Measurements from ENCODE around the gene EEF1A2.

The EEF1A2 gene

DNA sequence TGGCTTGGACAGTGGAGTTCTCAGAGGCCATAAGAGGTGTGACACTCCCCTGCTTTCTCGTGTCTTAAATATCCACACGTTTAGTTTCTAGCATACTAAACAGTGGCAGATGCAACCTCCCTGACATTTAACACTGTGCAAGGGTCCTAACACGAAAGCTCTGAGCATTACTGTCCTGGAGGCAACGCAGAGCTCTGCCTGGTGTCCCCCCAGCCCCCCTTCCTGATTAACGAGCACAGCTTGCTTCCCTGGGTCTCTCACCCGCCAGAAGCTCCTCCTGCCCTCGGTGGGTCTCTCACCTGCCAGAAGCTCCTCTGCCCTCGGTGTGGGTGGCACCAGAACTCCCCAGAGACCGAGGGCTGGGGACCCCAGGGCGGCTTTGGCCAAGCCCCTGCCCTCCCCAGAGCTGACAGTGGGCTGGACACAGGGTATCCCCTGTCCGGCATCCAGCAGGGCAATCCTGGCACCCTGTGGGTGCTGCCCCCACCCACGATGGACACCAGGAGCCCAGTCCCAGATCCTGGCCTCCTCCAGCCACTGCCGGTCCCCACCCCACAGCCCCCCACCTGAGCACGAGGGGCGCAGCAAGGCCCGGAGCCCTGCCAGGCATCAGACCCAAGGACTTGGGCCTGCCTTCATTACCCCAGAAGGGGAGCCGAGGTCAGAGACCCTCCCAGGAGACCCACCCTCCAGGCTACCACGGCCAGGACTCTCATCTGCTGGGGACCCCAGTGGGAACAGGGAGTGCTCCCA lies 14.1 kb downstream of the EEF1A2 start:
- TF ChIP-seq FOXP2 (optimal IDR thresholded peaks at IDR 0.05; ENCODE audit: borderline replicate concordance, extremely low read depth, extremely low read length, insufficient read depth) (no peak), TAF1 (IDR thresholded peaks at IDR 0.05; ENCODE audit: borderline replicate concordance, insufficient read depth, low read length) (no peak), SIN3A (IDR thresholded peaks at IDR 0.05; ENCODE audit: borderline replicate concordance, insufficient read depth, low read length) (no peak), POLR2AphosphoS5 (IDR thresholded peaks at IDR 0.05; ENCODE audit: low read depth, low read length) (no peak)
- TF ChIP-seq, protein P1, sequence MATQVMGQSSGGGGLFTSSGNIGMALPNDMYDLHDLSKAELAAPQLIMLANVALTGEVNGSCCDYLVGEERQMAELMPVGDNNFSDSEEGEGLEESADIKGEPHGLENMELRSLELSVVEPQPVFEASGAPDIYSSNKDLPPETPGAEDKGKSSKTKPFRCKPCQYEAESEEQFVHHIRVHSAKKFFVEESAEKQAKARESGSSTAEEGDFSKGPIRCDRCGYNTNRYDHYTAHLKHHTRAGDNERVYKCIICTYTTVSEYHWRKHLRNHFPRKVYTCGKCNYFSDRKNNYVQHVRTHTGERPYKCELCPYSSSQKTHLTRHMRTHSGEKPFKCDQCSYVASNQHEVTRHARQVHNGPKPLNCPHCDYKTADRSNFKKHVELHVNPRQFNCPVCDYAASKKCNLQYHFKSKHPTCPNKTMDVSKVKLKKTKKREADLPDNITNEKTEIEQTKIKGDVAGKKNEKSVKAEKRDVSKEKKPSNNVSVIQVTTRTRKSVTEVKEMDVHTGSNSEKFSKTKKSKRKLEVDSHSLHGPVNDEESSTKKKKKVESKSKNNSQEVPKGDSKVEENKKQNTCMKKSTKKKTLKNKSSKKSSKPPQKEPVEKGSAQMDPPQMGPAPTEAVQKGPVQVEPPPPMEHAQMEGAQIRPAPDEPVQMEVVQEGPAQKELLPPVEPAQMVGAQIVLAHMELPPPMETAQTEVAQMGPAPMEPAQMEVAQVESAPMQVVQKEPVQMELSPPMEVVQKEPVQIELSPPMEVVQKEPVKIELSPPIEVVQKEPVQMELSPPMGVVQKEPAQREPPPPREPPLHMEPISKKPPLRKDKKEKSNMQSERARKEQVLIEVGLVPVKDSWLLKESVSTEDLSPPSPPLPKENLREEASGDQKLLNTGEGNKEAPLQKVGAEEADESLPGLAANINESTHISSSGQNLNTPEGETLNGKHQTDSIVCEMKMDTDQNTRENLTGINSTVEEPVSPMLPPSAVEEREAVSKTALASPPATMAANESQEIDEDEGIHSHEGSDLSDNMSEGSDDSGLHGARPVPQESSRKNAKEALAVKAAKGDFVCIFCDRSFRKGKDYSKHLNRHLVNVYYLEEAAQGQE (IDR thresholded peaks at IDR 0.05; ENCODE audit: insufficient read depth in 1 of 2, low read depth in 2 of 2, low read length in 2 of 2) = no peak

DNA sequence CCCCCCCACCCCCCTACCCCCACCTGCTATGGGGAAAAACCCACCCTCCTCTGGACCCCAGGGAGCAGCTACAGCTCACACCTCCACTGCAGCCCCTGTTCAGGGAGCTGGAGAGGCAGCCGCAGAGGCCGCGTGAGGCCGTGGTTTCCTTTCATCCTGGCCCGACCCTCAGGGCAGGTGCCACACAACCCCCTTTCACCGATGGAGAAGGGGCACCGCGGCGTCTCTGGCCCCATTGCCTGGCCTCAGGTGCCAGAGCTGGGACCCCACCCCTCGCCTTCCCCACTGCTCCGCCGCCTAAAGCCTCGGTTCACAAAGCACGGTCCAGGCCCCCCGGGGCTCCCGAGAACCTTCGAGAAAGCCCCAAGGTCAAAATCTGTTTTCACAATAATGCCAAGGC lies 14.6 kb downstream of the EEF1A2 start:
- no peak for TF ChIP-seq SIN3A (IDR thresholded peaks at IDR 0.05; ENCODE audit: borderline replicate concordance, insufficient read depth, low read length)
- TF ChIP-seq POLR2AphosphoS5 (IDR thresholded peaks at IDR 0.05; ENCODE audit: low read depth, low read length) = no peak

DNA sequence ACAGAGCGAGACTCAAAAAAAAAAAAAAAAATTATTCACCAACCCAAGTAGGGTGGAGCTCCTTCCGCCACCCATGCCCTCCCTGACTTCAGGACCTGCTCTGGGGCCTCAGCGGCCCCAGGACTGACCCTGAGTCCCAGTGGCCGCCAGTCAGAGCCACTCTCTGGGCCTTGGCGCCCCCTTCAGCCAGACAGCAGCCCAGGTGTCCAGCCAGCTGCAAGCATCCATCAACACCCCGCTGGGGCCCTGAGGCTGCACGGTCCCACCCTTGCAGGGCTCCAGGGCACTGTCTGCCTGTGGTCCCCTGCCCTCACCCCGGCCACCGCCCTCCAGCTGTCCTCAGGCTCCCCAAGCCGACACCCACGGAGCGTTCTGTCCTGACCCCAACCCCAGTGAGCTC lies 15.0 kb downstream of the EEF1A2 start:
- TF ChIP-seq FOXP2 (optimal IDR thresholded peaks at IDR 0.05; ENCODE audit: borderline replicate concordance, extremely low read depth, extremely low read length, insufficient read depth) = no peak
- TF ChIP-seq POLR2AphosphoS5 (IDR thresholded peaks at IDR 0.05; ENCODE audit: low read depth, low read length) = no peak
- TF ChIP-seq TAF1 (IDR thresholded peaks at IDR 0.05; ENCODE audit: borderline replicate concordance, insufficient read depth, low read length) = no peak
- TF ChIP-seq, protein P1 (IDR thresholded peaks at IDR 0.05; ENCODE audit: insufficient read depth in 1 of 2, low read depth in 2 of 2, low read length in 2 of 2) = no peak
- no peak for TF ChIP-seq SIN3A (IDR thresholded peaks at IDR 0.05; ENCODE audit: borderline replicate concordance, insufficient read depth, low read length)

DNA sequence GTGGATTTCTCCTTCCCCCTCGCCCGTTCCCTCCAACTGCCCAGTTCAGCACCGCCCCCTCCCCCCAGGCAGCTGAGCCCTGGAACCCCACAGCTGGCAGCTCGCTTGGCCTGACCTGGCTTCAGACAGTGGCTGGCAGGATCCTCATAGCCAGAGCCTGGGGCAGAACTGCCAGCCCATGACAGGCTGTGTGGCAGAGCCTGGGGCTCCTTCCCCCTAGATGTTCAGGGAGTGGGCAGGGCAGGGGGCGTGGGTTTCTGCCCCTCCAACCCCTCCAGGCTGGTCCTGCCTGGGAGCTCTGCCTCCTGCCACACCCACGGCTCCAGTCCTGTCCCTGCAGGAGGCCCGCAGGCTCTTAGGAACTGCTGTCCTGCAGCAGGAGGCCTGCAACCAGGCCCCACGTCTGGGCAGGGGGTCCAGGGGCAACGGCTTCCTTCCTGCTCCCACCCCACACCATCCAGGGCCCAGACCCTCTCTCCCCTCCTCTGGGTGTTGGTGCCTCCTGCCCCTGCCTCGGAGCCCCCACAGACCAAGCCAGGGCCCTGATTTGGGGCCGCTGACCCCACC lies 16.8 kb downstream of the EEF1A2 start:
- no peak for TF ChIP-seq POLR2AphosphoS5 (IDR thresholded peaks at IDR 0.05; ENCODE audit: low read depth, low read length)
- TF ChIP-seq, protein P1 (IDR thresholded peaks at IDR 0.05; ENCODE audit: insufficient read depth in 1 of 2, low read depth in 2 of 2, low read length in 2 of 2) = no peak
- no peak for TF ChIP-seq FOXP2 (optimal IDR thresholded peaks at IDR 0.05; ENCODE audit: borderline replicate concordance, extremely low read depth, extremely low read length, insufficient read depth)
- TF ChIP-seq TAF1 (IDR thresholded peaks at IDR 0.05; ENCODE audit: borderline replicate concordance, insufficient read depth, low read length) = no peak
- no peak for TF ChIP-seq SIN3A (IDR thresholded peaks at IDR 0.05; ENCODE audit: borderline replicate concordance, insufficient read depth, low read length)

DNA sequence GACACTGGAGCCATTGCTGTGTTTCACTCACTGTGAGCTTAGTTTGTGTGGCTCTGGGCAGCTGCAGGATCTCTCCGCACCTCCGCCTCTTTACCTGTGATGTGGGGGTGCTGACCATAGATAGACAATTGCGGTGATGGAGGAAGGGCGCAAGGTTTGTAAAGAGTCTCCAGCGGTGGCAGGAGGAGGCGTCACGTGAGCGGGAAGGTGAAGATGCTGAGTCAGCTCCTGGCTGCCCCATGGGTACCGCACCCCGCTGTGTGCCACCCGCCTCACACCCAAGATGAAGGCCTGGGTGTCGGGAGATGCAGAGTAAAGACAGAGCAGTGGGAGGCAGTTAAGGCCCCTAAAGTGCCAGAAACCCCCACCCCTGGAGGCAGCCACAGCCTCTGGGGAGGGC lies 17.4 kb downstream of the EEF1A2 start:
- TF ChIP-seq SIN3A (IDR thresholded peaks at IDR 0.05; ENCODE audit: borderline replicate concordance, insufficient read depth, low read length) (no peak), TAF1 (IDR thresholded peaks at IDR 0.05; ENCODE audit: borderline replicate concordance, insufficient read depth, low read length) (no peak), FOXP2 (optimal IDR thresholded peaks at IDR 0.05; ENCODE audit: borderline replicate concordance, extremely low read depth, extremely low read length, insufficient read depth) (no peak), POLR2AphosphoS5 (IDR thresholded peaks at IDR 0.05; ENCODE audit: low read depth, low read length) (no peak)
- TF ChIP-seq, protein P1 (IDR thresholded peaks at IDR 0.05; ENCODE audit: insufficient read depth in 1 of 2, low read depth in 2 of 2, low read length in 2 of 2) = no peak
